KBM-7 (cell line): ENCODE data around the gene USF2.
A peak's percentile ranks its signal among the peaks of the same experiment; 100 is the strongest.

Experiments
- DNase-seq: peaks from one replicate; pipeline ENCODE4 v3.0.0-alpha.2; 2015
- in situ Hi-C: fragments of 300-500 bp; cut with MboI; formaldehyde crosslinking; loops from 2 replicates; pipeline ENCODE4 v1.14.3; 2020; ENCODE audit warnings: low sequenced_read_pairs, low pct_unique_long_range_greater_than_20kb, mixed read lengths

The USF2 gene

GRCh38 chr19:35311901-35312665 lies 43.3 kb downstream of the USF2 start:
- DNase-seq: no peak
- in situ Hi-C loops: no loop called here

GRCh38 chr19:35313587-35313986 lies 44.8 kb downstream of the USF2 start:
- in situ Hi-C loops: no loop called here
- no peak for DNase-seq

- no peak for DNase-seq
- in situ Hi-C loops: no loop called here
These were observed 45.3 kb downstream of the USF2 start for GRCh38 chr19:35314031-35314430.

- no peak for DNase-seq
- in situ Hi-C loops: no loop called here
These were observed 46.2 kb downstream of the USF2 start for GRCh38 chr19:35314858-35315470.

GRCh38 chr19:35315883-35316282 lies 47.1 kb downstream of the USF2 start:
- no peak for DNase-seq
- in situ Hi-C loops: no loop called here

- no peak for DNase-seq
- in situ Hi-C loops: no loop called here
These were observed 47.8 kb downstream of the USF2 start for GRCh38 chr19:35316560-35316959.

- in situ Hi-C loops: no loop called here
- DNase-seq: no peak
These were observed 48.8 kb downstream of the USF2 start for GRCh38 chr19:35317464-35318043.

GRCh38 chr19:35318679-35319448 lies 50.1 kb downstream of the USF2 start:
- in situ Hi-C loops: no loop called here
- no peak for DNase-seq

- DNase-seq: peak; percentile 14
- in situ Hi-C loops: no loop called here
These were observed 51.4 kb downstream of the USF2 start for GRCh38 chr19:35320065-35320713.

- in situ Hi-C loops: no loop called here
- DNase-seq: no peak
These were observed 52.5 kb downstream of the USF2 start for GRCh38 chr19:35321291-35321690.

- no peak for DNase-seq
- in situ Hi-C loops: no loop called here
These were observed 53.3 kb downstream of the USF2 start for GRCh38 chr19:35322014-35322413.

GRCh38 chr19:35327642-35328041 lies 58.9 kb downstream of the USF2 start:
- peak; percentile 20 for DNase-seq
- in situ Hi-C loops: no loop called here

- in situ Hi-C loops: no loop called here
- DNase-seq: peak; percentile 64
These were observed 60.1 kb downstream of the USF2 start, which contains the start of gene CD22 for GRCh38 chr19:35328851-35329285. Gene CD22 (plus strand): TSS chr19:35329187. CDS start chr19:35332041, 2,854 bp downstream.

- in situ Hi-C loops: no loop called here
- no peak for DNase-seq
These were observed 60.6 kb downstream of the USF2 start for GRCh38 chr19:35329323-35329722.
